DND-41 (cell line): ENCODE results near the gene LGR6.

ENCODE experiments used
- ATAC-seq: fragments of 200-7000 bp; cut with Tn5 transposase; 3 replicates; pipeline ENCODE4 v1.9.1; 2021; ENCODE audit warnings: low read depth; ENCODE audit not compliant: insufficient read depth
- DNase-seq: peaks from one replicate; pipeline ENCODE4 v3.0.0-alpha.2; 2020
- H2AFZ ChIP-seq: 2 replicates; pipeline ENCODE4 v1.6.0; 2012; ENCODE audit warnings: low read depth, low read length
- H3K27ac ChIP-seq: 2 replicates; pipeline ENCODE4 v1.5.1; 2012; ENCODE audit warnings: low read length, inconsistent platforms
- H3K27me3 ChIP-seq: fragments of 200-600 bp; sonication (generic); 2 replicates; pipeline ENCODE4 v1.6.0; 2012; ENCODE audit warnings: low read length, mild to moderate bottlenecking, inconsistent platforms; ENCODE audit not compliant: insufficient read depth, poor library complexity
- H3K36me3 ChIP-seq: 2 replicates; pipeline ENCODE4 v1.5.1; 2012; ENCODE audit warnings: low read length, inconsistent platforms; ENCODE audit not compliant: insufficient read depth
- H3K4me1 ChIP-seq: 2 replicates; pipeline ENCODE4 v1.5.1; 2012; ENCODE audit warnings: mild to moderate bottlenecking, low read length; ENCODE audit not compliant: insufficient read depth
- H3K4me2 ChIP-seq: 2 replicates; pipeline ENCODE4 v1.6.0; 2012; ENCODE audit warnings: mild to moderate bottlenecking, moderate library complexity, low read length, inconsistent platforms; ENCODE audit not compliant: insufficient read depth
- H3K4me3 ChIP-seq, 2 experiments: fragments of 200-600 bp in 1 of 2; shearing (Covaris generic) in 1 of 2; 2 replicates each; pipeline ENCODE4 v1.5.1; 2012 to 2016; ENCODE audit warnings: inconsistent platforms in 2 of 2, low read length in 2 of 2, mild to moderate bottlenecking in 2 of 2, low read depth in 1 of 2, moderate library complexity in 1 of 2
- H3K79me2 ChIP-seq: 2 replicates; pipeline ENCODE4 v1.6.0; 2012; ENCODE audit warnings: low read length, inconsistent platforms; ENCODE audit not compliant: insufficient read depth
- H3K9ac ChIP-seq: 2 replicates; pipeline ENCODE4 v1.6.0; 2012; ENCODE audit warnings: low read depth, mild to moderate bottlenecking, inconsistent platforms, low read length, moderate library complexity
- H3K9me3 ChIP-seq: 2 replicates; pipeline ENCODE4 v1.5.1; 2012; ENCODE audit warnings: low read length, moderate library complexity, mild to moderate bottlenecking, inconsistent platforms; ENCODE audit not compliant: insufficient read depth, severe bottlenecking
- H4K20me1 ChIP-seq: 2 replicates; pipeline ENCODE4 v1.6.0; 2012; ENCODE audit warnings: low read length; ENCODE audit not compliant: insufficient read depth
- EZH2 ChIP-seq: IDR thresholded peaks from 3 replicates; pipeline ENCODE4 v1.6.1; 2012; ENCODE audit warnings: borderline replicate concordance, low read depth, mild to moderate bottlenecking, moderate library complexity, low read length, inconsistent platforms; ENCODE audit not compliant: severe bottlenecking
- TF ChIP-seq, protein P1 (sequence below): IDR thresholded peaks from 2 replicates; pipeline ENCODE4 v1.5.1; 2012; ENCODE audit warnings: borderline replicate concordance, low read length, moderate library complexity, mild to moderate bottlenecking; ENCODE audit not compliant: poor library complexity, severe bottlenecking; ENCODE audit errors: extremely low read depth

Gene LGR6

DNA sequence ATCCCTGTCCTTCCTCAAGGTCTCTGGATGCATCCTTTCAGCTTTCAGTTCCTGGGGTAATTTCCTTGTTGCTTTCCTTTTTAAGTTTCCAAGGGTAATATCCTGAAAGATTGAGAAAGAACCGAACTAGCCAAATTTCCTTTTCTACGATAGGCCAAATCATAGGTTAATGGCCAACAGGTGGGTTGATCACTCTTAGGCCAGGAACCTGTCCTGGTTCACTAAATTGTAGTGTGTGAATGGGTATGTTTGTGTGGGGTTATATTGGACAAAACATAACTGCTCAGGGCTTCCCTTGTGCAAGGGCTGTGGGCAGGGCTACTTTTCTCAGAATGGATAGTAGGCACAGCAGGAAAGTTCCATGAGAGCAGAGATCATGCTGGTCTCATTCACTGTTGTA, 131.0 kb downstream of the LGR6 start:
- H3K27me3 ChIP-seq: no peaks in the 10 kb centered on the region
- H3K79me2 ChIP-seq: no peaks in the 10 kb centered on the region
- peaks cover 14% of the 10 kb centered on the region; the same call in 1 of the 2 replicates for H3K36me3 ChIP-seq

DNA sequence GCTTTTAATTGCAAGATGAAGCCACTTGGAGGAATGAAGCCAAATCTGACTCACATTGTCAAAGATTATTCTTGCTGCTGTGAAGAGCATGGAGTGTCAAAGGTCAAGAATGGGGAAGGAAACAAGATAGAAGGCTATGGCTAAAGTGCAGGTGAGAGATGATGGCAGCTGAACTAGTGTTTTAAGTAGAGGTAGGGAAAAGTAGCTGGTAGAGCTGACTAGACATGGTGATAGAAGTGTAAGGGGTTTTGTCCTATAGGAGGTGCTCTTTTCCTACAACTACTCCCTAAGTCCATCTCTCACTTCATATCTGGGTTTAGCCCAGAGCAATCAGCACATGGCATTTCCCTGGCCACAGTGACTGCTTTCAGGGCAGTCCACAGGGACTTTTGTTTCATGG, 136.3 kb downstream of the LGR6 start:
- Histone ChIP-seq H3K4me1 (no peaks in the 10 kb centered on the region), H3K9ac (no peak overlapping the region), H3K36me3 (peaks cover 63% of the 10 kb centered on the region), H4K20me1 (peaks cover 11% of the 10 kb centered on the region; the same call in 1 of the 2 replicates), H3K9me3 (no peaks in the 10 kb centered on the region), H2AFZ (no peak overlapping the region), H3K27ac (no peak overlapping the region), H3K4me3 (no peak overlapping the region), H3K79me2 (no peaks in the 10 kb centered on the region), H3K4me2 (no peak overlapping the region), H3K27me3 (no peaks in the 10 kb centered on the region)
- no peak for ATAC-seq
- DNase-seq: no peak
- TF ChIP-seq EZH2: no peak
- TF ChIP-seq, protein P1, sequence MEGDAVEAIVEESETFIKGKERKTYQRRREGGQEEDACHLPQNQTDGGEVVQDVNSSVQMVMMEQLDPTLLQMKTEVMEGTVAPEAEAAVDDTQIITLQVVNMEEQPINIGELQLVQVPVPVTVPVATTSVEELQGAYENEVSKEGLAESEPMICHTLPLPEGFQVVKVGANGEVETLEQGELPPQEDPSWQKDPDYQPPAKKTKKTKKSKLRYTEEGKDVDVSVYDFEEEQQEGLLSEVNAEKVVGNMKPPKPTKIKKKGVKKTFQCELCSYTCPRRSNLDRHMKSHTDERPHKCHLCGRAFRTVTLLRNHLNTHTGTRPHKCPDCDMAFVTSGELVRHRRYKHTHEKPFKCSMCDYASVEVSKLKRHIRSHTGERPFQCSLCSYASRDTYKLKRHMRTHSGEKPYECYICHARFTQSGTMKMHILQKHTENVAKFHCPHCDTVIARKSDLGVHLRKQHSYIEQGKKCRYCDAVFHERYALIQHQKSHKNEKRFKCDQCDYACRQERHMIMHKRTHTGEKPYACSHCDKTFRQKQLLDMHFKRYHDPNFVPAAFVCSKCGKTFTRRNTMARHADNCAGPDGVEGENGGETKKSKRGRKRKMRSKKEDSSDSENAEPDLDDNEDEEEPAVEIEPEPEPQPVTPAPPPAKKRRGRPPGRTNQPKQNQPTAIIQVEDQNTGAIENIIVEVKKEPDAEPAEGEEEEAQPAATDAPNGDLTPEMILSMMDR: peak; percentile 20

More for the DNA sequence above, 131.0 kb downstream of the LGR6 start:
- Histone ChIP-seq H2AFZ (no peak overlapping the region), H3K4me2 (no peak overlapping the region), H3K4me3 (no peak overlapping the region), H3K4me1 (no peaks in the 10 kb centered on the region), H4K20me1 (peaks cover 5% of the 10 kb centered on the region; the same call in 1 of the 2 replicates), H3K9me3 (no peaks in the 10 kb centered on the region), H3K27ac (no peak overlapping the region), H3K9ac (no peak overlapping the region)
- TF ChIP-seq, protein P1: no peak
- no peak for TF ChIP-seq EZH2
- ATAC-seq (no peak), DNase-seq (no peak)

DNA sequence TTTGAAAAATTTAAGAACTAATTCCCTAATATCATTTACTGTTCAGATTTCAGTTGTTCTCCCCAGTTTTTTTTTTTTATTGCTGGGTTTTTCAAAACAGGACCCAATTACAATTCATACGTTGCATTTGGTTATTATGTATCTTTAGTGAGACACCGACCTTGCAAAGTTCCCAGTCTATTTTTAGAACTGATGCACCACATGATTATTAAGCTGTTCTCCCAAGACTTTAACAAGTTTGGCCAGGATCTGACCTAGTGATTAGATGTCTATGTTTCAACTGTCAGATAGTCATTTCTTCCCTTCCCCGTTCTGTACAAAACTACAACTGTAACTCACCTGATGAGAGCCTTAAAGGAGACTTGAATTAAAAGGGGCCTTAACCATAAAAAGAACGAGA, 140.3 kb downstream of the LGR6 start:
- TF ChIP-seq, protein P1: no peak
- TF ChIP-seq EZH2: no peak
- Histone ChIP-seq H3K9me3 (no peaks in the 10 kb centered on the region), H2AFZ (no peak overlapping the region), H3K4me2 (no peak overlapping the region), H3K4me1 (peaks cover 6% of the 10 kb centered on the region), H4K20me1 (peaks cover 27% of the 10 kb centered on the region), H3K27me3 (no peaks in the 10 kb centered on the region), H3K36me3 (peaks cover 81% of the 10 kb centered on the region), H3K79me2 (peaks cover 28% of the 10 kb centered on the region), H3K9ac (no peak overlapping the region), H3K27ac (no peak overlapping the region), H3K4me3 (no peak overlapping the region)
- DNase-seq (no peak), ATAC-seq (no peak)
